NCI-H526 treated with DMSO at 0.1 percent for 48 hours (cell line): ENCODE measurements around the gene CACNB1.

Experiments used
- DNase-seq: peaks from one replicate; lab custom pipeline; 2025; lab: John Stamatoyannopoulos, UW

Gene CACNB1

GRCh38 chr17:39197380-39198185 lies at the start of gene CACNB1:
TSS of gene CACNB1 (minus strand) at chr17:39197669. CDS start at chr17:39197495, 174 bp downstream.
- peak; percentile 79 for DNase-seq

DNA sequence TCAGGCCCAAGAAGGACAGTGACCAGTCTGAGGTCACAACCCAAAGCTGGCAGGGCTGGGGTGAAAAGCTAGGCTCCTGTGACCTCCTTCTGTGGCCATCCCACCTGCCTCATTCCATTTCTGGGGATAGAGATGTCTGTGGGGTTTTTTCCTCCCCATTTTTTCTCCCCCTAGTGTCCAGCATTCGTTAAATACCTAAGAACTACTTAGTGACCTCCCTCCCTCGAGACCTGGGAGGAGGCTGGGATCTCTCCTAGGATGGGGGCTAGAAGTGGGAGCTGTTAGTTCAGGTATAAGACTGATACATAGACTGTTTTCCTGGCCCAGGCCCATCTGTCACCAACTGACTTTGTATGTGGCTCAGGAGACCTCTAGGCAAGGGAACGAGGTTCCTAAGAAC lies 48.8 kb upstream of the CACNB1 start:
- DNase-seq, result no peak

DNA sequence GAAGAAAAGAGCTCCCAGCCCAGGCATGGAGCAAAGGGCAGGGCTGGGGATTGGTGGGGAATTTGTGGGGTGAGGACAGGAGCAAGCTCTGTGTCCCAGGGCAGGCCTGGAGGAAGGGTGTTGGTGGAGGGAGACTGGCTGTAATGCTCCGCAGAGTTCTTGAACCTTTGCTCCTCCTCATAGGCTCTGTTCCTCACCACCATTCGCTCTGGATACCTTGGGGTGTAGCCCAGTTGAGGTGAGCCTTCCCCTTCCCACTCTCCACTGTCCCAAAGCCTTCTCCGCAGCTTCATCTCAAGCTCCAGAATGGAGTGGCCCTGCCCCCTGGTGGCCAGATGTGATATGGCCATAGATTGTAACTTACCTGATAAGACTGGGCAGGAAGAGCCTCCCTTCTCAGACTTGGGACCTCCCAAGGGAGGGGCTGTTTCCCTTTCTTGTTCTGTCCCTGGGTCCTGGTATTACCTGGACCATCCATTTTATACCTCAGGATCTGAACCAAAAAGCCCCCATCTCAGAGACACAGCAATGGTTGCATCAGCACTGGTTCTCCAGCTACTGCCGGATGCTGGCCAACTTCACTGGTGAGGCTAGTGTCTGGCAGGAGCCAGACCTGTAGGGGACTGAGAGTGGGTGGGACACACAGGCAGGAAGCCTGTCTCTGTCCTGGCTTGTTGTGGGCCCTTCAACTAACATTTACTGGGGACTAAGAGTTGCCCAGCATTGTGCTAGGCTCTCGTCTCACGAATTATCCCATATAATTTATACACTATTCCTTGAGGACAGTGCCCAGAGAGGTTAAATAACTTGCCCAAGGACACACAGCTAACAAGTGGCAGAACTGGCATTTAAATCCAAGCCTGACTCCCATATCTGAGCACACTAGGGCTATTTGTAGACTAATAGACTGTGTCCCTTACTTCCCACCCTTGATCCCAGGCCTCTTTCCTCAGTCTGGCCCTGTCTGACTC lies 47.4 kb upstream of the CACNB1 start:
- DNase-seq, result peak; percentile 49

DNA sequence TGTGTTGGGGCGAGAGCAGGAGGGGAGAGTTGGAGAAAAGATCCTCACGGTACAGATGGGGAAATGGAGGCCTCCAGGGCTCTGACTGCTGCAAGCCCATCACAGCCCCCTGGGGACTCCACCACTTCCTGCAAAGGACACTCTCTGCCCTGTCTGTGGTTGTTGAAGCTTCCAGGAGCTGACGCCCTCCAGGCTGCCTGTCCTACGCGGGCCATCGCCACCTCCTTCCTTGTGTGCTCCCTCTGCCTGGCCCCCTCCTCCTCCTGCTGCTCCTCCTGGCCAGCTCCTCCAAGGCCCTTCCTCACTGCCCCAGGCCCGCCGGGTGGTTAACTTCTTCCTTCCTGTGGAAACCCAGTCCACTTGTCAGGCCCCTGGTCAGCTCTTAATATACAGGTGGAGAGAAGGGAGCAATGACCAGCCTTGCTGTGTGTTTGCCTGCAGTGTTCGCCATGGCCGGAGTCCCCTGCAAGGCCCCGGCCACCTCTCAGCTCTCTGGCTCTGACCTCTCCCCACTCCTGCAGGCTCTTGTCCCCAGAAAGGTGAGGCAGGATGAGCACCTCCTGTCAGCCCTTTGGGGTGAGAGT lies 46.6 kb upstream of the CACNB1 start:
- no peak for DNase-seq

DNA sequence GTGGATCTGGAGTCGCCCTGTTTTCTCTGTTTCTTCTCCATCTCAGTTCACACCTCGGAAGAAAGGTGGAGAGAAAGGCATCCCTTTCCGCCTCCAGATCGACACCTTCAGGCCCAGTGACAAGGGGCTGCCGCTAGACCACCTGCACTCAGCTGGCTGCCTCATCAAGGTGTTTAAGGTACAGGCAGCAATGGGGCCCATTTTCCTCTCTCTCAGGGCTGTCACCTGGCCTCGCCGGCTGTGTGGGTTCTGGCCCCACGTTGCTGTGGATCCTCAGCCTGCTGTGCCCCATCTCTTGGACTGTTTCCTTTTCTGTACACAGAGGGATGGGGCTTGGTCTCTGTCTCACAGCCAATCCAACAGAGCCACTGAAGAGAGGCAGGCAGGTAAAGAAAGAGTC lies 45.7 kb upstream of the CACNB1 start:
- DNase-seq, result no peak

DNA sequence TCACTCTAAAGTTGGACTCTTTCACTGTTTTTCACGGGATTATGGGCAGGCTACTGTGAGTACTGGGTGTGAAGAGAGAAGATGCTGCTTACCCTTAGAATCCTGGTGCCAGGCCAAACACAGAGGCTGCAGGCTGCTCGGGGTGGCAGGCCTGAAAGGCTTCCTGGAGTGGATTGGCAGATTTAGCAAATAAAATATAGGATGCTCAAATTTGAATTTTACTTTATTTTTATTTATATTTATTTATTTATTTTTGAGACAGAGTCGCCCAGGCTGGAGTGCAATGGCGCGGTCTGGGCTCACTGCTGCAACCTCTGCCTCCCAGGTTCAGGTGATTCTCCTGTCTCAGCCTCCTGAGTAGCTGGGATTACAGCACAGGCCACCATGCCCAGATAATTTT lies 43.2 kb upstream of the CACNB1 start:
- no peak for DNase-seq

DNA sequence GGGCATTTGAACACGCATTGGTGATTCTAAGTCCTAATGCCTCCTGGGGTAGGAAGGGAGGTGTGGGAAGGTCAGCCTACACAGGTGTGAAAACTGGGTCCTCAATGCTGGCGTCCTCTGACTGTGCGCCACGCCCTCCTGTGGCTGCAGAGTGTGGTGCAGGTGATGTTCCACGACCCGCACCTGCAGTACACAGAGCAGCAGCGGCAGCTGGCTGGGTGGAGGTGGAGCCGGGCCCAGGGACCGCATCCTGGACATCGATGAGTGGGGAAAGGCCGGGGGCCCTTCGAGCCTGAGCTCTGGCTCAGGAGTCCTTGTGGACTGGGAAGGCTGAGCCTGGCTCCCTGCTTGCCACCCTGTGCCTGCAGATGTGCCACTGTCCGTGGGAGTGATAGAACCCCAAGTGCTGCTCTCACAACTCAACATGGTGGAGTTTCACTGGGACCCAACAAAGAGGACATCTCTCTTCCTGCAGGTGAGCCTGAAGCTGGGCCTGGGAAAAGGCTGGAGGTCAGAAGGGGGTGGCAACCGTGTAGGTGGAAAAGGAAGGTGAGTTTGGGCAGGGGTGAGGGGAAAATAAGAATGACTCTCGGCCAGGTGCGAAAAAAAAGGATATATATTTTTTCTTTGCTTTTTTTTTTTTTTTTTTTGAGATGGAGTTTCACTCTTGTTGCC lies 42.3 kb upstream of the CACNB1 start:
- DNase-seq, result peak; percentile 19

DNA sequence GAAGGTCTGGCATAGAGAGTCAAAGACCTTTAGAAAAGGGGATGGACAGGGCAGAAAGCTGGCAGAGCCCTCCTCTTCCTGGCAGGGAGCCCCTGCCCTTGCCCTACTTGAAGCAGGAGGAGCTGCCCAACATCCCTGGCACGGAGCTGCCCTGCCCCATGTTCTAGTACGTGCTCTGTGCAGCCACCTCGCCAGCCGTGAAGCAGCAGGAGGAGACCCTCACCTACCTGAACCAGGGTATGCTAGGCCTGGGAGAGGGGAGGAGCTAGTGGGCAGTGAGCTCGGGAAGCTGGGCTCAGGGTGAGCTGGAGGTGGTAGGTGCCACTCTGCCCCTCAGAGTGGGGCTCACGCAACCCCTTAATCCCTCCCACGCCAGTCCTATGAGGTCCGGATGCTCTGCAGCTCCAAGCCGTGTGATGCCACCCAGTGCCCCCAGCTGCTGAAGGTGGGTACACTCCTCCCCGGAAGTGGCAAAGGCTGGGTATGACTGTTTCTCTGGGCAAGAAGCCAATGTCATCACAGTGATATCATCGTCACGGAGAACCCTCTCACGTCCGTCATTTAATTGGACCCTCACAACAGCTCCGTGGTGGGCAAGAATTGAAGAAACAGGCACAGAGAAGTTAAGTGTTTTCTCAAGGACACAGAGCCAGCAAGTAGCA lies 41.0 kb upstream of the CACNB1 start:
- no peak for DNase-seq

GRCh38 chr17:39237586-39237985 lies 40.1 kb upstream of the CACNB1 start:
- DNase-seq, result no peak

- DNase-seq, result no peak
These were observed 39.5 kb upstream of the CACNB1 start for GRCh38 chr17:39236981-39237441.

GRCh38 chr17:39236450-39236927 lies 39.0 kb upstream of the CACNB1 start:
- no peak for DNase-seq

GRCh38 chr17:39235555-39236449 lies 38.3 kb upstream of the CACNB1 start:
- no peak for DNase-seq

DNA sequence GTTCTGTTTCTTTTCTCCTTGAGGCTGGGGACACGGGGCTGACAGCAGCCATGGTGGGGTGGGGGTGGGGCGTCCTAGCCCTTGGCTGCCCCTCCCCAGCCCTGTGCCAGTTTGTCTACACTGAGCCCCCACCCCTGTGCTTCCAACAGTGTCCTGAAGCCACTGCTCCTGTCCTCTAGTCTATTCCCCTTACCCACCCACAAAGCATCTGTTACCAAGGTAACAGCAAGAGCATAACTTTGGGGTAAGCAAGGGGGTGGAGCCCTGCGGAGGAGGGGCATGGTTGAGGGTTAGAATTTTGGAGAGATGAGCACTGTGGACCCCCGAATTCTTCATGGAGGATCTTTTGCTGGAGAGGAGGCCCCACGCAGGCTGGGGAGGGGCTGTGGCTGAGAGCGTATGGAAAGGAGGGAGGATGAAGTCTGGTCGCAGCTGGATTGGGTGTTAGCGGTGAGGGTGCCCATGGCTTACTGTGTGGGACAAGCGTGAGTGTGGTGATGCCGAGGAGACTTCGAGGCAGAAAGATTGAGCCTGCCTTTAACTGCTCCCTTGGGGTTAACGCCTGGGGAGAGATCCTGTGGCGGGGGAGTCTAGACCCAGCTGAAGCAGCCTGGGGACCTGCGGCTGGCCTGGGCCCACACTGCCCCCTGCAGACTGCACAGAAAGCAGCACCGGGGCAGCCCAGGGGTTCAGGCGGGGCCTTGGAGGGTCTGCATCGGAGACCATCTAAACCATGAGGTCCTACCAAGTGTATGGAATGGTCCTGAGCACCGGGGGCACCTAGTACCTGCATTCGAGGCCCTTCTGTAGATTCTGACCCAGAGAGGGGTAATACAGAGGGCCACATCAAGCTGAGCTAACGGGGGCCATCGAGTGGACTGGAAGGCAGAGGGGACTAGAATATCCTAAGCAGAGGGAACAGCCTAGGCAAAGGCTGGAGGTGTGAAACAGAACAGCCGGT lies 34.4 kb upstream of the CACNB1 start:
- peak; percentile 43 for DNase-seq

DNA sequence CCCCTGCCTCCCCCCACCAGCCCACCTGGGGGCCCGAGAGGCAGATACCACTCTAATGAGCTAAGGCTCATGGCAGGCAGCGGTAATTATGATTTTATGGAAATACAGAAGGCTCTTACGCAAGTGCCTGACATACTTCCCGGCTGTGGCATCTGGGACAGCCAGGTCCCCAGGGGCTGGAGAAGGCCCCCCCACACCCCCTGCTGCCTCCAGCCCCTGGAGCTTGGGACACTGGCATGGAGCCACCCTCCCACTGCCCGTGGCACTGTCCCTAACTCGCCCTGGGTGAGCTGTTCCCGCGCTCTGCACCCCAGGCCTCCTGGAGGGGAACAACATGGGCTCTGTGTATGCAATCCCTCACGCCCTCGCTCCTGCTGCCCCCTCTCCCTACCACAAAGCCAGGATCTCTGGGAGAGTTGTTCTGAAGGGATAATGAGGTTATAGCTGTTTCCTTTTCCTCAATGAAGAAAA lies 33.7 kb upstream of the CACNB1 start:
- no peak for DNase-seq

DNA sequence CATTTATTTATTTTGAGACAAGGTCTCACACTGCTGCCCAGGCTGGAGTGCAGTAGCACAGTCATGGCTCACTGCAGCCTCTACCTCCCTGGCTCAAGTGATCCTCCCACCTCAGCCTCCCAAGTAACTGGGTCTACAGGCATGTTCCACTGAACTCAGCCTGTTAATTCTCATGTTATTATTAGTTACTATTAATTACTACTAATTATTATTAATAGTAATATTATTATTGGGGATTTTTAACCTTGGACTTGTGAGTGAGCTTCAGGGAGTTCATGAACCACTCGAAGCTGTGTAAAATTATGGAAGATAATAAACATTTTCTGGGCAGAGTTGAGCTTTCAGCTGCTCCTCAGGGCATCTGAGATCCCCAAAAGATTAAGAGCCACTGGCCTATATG lies 32.9 kb upstream of the CACNB1 start:
- DNase-seq, result no peak

- DNase-seq, result no peak
These were observed 31.9 kb upstream of the CACNB1 start for GRCh38 chr17:39229274-39229913.

- DNase-seq, result no peak
These were observed 30.0 kb upstream of the CACNB1 start for GRCh38 chr17:39227364-39227919.
